CD4-positive, alpha-beta T cell treated with Interleukin-17A for 4 hours (primary cell): ENCODE results near the gene TMC5.
"Not testable (repeated sequence)": the region's sequence is repeated elsewhere in the genome, so short reads cannot be mapped to it uniquely, and the experiment has no call there.

ENCODE experiments used
- DNase-seq: peaks from one replicate; pipeline ENCODE4 v3.0.0-alpha.2; 2020; ENCODE audit warnings: mixed read lengths

The TMC5 gene, protein sequence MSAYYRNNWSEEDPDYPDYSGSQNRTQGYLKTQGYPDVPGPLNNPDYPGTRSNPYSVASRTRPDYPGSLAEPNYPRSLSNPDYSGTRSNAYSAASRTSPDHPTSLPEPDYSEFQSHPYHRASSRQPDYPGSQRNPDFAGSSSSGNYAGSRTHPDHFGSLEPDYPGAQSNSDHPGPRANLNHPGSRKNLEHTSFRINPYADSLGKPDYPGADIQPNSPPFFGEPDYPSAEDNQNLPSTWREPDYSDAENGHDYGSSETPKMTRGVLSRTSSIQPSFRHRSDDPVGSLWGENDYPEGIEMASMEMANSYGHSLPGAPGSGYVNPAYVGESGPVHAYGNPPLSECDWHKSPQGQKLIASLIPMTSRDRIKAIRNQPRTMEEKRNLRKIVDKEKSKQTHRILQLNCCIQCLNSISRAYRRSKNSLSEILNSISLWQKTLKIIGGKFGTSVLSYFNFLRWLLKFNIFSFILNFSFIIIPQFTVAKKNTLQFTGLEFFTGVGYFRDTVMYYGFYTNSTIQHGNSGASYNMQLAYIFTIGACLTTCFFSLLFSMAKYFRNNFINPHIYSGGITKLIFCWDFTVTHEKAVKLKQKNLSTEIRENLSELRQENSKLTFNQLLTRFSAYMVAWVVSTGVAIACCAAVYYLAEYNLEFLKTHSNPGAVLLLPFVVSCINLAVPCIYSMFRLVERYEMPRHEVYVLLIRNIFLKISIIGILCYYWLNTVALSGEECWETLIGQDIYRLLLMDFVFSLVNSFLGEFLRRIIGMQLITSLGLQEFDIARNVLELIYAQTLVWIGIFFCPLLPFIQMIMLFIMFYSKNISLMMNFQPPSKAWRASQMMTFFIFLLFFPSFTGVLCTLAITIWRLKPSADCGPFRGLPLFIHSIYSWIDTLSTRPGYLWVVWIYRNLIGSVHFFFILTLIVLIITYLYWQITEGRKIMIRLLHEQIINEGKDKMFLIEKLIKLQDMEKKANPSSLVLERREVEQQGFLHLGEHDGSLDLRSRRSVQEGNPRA

DNA sequence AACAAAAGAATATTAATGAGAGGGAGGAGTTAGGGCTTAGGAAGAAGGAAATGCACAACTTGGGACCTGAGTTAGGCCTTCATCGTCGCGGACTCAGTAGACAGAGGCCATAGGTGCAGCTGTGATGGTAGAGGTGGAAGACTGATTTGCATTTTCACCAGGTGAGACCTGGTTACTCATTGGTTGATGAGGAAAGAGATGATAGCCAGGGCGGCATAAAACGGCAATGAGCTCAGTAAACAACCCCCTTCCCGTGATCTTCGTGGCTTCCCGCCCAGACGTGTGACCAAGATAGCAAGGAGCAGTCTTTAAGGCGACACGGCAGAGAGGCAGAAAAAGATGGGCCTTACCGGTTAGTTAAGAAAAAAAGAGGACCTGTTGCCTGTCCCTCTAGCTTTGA lies at the start of gene TMC5:
Gene TMC5 (plus strand): TSS at position 244 of the 400 bp plus-strand sequence. CDS start 22,156 bp downstream, outside the sequence.
- DNase-seq = no peak

DNA sequence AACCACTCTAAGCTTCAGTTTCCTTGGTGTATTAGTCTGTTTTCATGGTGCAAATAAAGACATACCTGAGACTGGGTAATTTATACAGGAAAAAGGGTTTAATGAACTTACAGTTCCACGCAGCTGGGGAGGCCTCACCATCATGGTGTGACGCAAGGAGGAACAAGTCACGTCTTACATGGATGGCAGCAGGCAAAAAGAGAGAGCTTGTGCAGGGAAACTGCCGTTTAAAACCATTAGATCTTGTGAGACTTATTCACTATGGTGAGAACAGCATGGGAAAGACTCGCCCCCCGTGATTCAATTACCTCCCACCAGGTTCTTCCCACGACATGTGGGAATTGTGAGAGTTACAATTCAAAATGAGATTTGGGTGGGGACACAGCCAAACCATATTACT lies 45.1 kb upstream of the TMC5 start:
- not testable (repeated sequence) for DNase-seq

DNA sequence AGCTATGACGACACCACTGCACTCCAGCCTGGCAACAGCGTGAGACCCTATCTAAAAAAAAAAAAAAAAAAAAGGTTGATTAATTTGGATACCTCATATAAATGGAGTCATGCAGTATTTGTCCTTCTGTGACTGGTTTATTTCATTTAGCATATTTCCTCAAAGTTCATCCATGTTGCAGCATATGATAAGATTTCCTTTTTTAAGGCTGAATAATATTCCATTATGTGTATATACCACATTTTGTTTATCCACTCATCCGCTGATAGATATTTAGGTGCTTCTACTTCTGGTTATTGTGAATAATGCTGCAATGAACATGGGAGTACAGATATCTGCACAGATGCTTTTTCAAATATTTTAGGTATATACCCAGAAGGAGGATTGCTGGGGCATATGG lies 43.3 kb upstream of the TMC5 start:
- no peak for DNase-seq

DNA sequence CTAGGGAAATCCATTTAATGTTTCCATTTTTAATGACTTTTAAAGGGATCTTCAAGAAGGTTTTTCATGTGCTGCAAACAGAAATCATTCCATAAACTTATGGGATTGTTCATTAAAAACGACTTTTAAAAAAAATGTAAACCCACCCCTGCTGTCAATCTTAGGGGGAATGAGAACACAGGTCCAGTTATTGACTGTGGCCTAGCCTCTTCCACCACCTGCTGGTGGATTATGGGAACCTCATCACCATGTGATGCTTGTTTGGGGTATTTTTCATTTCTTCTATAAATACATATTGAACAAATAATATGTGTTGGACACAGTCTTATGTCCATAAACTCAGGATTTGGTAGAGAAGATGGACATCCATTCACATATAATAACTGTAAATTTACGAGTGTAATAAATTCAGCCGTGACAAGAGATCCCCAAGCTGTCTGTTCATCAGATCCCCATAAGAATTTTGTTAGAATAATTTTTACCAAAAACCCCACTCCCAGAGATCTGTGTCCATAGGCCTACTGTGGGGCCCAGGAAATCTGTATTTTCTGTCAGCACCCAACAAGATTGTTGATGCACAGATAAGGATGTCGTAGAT lies 42.0 kb upstream of the TMC5 start:
- peak; percentile 17 for DNase-seq

DNA sequence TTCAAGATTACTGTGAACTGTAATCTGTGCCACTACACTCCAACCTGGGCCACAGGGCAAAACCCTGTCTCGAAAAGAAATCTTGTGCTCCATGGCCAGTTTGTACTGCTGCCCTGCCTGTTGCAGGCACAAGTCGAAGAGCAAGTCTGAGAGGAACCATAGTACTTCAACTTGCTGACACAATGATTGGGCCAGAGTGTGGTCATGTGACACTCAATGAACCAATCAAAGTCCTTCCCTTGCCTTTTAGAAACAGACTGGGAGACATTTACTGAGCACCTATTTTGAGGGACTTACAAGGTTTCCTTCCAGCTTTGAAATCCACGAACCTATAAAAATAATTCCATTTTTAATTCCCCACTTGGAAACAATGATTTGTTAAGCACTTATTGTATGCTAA lies 39.8 kb upstream of the TMC5 start:
- no peak for DNase-seq

DNA sequence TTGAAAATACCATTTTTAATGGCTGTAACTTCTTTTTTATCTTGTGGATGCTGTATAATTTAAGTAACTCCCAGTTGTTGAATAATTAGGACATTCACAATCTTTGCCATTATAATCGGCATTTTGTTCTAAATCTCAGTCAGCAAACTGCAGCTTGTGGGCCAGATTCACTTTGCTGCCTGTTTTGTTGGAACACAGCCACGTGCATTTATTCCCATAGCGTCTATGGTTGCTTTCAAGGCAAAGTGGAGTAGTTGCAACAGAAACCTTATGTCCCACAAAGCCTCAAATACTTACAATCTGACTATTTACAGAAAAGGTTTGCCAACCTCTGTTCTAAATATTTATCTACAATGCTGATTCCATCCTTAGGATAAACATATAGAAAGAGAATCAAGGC lies 39.2 kb upstream of the TMC5 start:
- DNase-seq = no peak

DNA sequence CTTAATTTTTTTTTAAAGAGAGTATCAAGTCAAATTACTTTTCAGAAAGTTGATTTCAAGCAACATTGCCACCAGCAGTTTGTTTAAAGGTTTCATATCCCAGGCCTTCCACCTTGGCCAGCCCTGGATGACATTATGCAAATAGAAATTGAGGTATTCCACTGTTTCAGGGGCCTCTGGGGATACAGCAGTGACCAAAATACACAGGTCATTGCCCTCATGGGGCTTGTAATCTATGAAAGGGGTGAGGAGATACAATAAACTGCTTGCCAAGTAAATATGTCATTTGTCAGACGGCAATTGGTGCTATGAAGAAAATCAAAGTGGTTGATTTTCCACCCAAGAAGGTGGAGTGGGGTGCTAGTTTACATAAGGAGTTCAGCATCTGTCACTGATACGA lies 37.8 kb upstream of the TMC5 start:
- DNase-seq = no peak

DNA sequence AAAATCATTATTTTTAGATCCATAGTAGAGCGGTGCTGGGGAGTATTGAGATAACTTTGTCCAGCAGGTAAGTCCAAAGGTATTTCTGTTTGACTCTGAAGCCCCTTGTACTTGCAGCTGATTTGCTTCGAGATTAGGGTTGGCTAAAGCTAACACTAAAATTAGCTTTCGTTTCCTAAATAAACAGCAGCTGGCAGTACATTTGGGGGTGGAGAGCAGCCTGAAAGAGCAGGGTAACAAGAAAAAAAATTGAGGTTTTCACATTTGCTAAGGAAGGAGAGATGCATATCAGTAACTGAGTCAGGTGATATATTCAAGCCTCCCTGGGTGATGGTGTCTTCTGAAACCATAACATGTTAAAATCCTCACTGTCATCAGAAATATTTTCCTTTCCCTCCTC lies 37.4 kb upstream of the TMC5 start:
- DNase-seq = no peak

DNA sequence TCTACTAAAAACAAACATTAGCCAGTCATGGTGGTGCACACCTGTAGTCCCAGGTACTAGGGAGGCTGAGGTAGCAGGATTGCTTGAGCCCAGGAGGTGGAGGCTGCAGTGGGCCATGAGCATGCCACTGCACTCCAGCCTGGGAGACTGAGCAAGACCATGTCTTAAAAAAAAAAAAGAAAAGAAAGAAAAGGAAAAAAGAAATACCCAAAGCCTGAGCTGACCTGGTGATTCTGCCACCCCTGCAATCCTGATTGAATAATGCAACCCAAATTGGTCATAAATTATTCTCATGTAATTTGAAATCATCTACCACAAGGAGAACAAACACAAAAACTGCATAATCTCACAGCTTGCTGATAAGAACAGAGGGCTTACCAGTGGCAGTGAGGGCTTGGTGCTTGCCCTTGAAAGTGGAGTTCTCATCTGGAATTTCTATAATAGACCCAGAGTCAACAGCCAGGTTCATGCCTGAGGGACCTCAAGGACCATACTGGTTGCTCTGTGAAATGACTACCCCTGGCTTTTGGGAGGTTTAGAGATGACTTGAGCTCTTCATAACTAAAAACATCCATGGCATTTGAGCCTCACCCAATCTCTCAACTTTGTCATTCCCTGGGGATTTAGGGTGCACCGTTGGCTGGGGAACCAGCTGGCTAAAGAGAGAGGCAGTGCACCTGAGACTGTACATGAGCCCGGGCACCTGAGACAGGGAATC lies 35.4 kb upstream of the TMC5 start:
- DNase-seq = no peak

DNA sequence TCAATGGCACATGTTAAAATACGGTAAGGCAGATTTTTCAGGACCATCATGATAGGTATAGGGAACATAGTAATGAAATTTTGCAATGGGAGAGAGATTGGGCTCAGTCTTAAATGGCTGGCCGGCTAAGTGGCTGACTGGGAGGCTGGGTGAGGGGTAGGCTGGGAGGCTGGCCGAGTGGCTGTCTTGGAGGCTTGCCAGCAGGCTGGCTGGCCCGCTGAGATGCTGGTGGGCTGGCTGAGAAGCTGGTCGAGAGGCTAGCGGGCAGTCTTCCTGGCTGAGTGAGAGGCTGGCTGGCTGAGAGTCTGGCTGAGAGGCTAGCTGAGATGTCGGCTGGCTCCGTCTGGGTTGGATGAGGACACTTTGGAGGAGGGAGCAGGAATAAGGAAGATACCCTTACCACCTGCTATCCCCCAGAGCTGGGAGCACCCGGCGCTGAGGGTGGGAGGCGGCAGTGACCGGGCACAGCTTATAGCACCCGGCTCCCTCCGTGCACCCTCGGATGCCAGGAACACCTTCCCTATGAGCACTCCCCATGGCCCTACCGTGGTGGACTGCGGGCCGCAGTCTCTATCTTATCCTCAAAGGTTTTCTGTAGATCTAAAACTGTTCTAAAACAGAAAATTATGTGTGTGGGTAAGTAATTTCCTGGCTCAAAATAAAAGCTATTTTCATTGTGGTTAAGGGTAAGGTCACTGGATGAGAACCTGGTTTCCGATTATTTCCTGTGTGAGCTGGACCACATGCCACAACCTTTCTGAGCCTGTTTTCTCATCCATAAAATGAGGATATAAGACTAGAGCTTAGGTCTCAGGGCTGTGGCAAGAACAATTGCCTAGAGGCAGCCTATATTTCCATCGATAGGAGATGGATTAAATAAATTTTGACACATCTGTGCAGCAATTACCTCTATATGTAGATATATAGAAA lies 34.5 kb upstream of the TMC5 start:
- no peak for DNase-seq

DNA sequence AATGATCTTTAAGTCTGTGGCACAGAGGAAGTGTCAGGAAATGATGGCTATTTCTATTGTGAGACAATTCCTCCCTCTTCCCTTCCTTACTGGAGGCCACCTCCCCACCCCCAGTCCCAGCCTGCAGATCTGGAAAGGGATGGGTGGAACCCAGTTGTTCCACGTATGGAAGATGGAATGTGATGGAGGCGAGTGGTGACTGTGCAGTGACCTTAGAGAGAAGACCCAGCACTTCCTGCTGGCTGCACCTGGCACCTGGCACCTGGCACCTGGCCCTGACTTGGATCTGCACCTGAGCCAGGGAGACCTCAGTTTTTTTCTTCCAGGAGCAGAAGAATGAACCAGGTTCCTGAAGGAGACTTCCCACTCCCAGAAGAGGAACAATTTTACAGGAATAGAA lies 33.0 kb upstream of the TMC5 start:
- DNase-seq = no peak

DNA sequence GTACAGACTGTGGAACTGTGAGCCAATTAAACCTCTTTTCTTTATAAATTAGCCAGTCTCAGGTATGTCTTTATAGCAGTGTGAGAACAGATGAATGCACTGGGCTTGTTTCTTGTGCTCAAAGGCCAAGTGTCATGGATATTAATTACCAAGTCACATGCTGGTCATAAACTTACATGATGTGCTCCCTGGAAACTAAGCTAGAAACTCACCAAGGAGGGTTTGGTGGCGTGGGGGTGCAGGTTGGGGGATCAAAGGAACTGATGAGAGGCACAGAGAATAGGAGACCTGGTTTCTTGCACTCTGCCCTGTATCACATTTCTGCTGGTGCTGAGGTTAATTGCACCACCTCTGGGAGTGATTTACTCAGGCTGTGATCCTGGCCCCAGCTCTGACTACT lies 31.2 kb upstream of the TMC5 start:
- DNase-seq = no peak

DNA sequence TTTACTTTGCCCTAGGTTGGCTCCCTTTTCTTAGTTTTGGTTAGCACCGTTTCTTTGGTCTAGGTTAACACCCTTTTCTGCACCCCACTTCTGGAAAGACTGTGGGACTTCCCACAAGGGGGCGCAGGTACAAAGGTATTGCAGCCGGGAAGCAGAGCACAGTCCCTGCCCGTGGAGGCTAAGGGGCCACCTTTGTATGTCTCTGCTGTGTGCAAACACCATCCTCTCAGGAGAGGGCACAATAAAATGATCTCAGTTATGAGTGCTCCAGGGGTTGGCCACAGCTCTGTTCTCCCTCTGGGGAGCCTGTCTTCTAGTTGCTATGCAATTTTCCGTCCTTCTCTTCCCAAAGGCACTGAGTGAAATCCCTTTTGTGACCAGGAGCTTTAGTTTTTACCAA lies 28.4 kb upstream of the TMC5 start:
- peak; percentile 38 for DNase-seq

DNA sequence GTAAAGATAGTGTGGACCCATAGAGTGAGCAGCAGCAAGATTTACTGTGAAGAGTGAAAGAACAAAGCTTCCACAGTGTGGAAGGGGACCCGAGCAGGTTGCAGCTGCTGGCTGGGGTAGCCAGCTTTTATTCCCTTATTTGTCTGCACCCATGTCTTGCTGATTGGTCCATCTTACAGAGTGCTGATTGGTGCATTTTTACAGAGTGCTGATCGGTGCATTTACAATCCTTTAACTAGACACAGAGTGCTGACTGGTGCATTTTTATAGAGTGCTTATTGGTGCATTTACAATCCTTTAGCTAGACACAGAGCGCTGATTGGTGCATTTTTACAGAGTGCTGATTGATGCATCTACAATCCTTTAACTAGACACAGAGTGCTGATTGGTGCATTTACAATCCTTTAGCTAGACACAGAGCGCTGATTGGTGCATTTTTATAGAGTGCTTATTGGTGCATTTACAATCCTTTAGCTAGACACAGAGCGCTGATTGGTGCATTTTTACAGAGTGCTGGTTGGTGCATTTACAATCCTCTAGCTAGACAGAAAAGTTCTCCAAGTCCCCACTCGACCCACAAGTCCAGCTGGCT lies 26.4 kb upstream of the TMC5 start:
- DNase-seq = not testable (repeated sequence)

DNA sequence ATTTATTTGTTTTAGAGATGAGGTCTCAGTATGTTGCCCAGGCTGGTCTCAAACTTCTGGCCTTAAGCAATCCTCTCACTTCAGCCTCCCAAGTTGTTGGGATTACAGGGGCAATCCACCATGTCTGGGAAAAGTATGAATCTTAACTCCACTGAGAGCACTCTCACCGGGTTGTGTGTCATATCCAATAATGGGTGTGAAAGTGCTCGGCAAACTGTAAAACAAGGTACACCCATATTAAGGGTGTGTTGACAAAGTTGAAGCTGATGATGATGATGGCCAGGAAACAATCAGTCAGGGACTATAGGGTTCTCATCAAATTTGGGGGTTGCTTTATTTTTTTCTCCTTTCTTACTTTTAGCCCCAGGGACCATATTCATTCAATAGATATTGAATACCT lies 25.3 kb upstream of the TMC5 start:
- no peak for DNase-seq

DNA sequence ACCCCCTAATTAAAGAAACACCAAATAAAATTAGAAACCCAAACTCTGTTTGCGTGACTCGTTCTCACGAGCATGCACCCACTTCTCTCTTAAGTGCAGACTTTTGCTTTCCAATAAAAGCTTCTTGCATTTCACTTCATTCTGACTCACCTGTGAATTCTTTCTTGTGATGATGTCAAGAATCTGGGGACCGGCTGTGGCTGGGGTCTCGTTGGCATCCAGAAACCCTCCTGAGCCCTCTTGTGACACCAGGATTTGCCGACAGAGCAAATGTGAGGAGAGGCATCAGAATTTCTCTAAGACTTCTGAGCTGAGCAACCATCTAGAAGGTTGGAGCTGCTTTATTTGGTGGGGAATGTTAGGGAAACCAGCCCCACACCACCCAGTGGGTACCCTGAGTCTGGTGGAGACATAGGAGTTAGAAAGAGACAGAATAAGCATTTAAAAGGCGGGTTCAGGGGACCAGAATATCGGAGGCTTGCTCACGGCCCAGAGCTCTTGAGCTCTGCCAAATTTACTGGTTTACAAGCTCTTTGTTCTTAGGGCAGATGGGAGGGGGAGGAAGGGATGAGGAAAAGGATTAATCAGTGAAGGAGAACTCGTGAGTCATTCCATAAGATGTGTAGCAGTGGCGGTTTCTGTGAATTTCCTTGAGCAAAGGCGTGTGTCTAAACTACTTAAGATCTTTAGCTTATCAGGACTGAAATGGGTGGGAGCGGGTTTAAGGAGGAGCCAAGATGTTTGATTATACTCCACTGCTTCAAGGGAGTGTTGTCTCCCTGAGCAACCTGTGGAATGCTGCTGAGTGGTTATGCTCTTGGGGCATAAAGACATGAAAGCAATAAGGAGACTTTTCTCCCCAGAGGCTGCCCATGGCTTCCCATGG lies 24.2 kb upstream of the TMC5 start:
- no peak for DNase-seq

DNA sequence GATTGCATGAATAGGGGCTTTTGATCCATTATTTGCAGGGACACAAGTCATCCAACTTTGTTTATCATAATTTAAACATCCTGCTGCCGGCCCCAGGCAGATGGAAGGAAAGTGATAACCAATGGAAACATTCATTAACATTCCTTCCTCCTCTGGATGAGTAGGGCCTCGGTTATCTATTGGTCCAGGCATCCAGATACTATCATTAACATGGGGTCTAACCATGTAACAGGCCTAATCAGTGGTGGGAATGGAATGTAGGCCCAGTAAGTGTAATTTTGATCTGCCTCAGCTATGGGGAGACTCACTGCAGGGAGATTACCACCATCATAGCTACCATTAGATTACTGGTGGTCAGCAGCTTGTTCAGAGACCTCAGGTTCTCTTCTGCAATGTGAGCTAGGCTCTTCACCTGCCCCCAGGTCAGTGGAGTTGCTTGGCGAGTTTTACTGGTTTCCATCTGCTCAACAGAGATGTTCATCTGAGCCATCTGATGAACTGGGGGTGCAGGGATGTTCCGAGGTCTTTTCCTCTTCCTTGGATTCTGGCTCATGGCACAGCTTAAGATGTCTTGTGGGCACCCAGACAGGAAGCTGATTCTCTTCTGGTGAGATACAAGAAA lies 21.9 kb upstream of the TMC5 start:
- not testable (repeated sequence) for DNase-seq

DNA sequence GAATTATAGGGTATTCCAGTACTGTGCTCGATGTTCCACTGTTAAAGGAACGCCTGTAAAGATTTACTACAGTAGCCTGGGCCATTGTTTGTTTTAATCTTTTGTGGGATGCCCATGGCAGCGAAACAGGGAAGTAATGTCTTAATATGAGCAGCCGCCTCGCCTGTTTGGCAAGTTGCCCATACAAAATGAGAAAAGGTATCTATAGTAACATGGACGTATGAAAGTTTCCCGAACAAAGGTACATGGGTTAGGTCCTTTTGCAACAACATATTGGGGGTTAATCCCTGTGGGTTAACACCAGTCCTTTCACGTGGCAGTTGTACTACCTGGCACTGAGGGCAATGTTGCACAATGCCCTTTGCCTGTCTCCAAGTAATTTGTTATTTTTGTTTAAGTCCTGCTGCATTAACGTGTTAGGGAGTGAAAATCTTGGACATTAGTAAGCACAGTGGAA lies 21.1 kb upstream of the TMC5 start:
- no peak for DNase-seq

DNA sequence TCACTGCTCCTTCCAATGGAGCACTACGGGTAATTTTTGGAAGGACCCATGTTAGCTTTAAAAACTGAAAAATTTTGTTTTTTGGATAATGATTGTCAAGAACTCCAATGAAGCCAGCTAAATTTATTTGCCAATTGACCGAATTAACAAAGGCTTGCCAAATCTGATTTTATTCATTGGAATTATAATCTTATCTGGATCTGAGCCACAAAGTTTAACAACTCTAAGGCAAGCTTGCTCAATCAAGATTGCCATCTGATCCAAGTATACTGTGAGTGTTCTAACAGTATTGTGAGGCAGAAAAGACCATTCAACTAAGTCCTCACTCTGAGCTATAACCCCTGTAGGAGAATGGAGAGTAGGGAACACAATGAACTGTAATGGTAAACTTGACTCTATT lies 20.3 kb upstream of the TMC5 start:
- not testable (repeated sequence) for DNase-seq
